ENCODE data around the gene WRAP53. TPM values are rescaled to one million over a fixed set of nuclear protein-coding genes. Genes with fewer than 3 reads are reported as not detected.

The WRAP53 gene
- total RNA-seq, 6 donors from 2014 or later, result 6.0 to 10.3 (median 7.8) TPM

DNA sequence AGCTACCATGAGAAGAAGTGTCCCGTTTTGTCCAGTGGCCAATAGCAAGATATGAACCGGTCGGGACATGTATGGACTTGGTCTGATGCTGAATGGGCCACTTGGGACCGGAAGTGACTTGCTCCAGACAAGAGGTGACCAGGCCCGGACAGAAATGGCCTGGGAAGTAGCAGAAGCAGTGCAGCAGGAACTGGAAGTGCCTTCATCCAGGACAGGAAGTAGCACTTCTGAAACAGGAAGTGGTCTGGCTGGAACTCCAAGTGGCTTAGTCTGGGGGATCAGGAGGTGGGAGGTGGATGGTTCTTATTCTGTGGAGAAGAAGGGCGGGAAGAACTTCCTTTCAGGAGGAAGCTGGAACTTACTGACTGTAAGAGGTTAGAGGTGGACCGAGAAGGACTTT lies 22.0 kb downstream of the WRAP53 start:
- TF ChIP-seq POLR2A (IDR thresholded peaks at IDR 0.05), result no peak
- no peak for TF ChIP-seq CTCF (IDR thresholded peaks at IDR 0.05)
- 64 to 73% methylated on average over 7 of the region's 7 CpGs for WGBS, 2 donors
- H3K4me3 ChIP-seq, result no peak overlapping the region
- H3K9me3 ChIP-seq, result no peaks in the 10 kb centered on the region
- no peaks in the 10 kb centered on the region for H3K36me3 ChIP-seq
- ATAC-seq (ENCODE audit: low FRiP score in 2 of 2) (no peak), DNase-seq (no peak)
- peaks cover under 1 to 3% (median 2%) of the 10 kb centered on the region in 4 donors for H3K4me1 ChIP-seq
- H3K27me3 ChIP-seq, result peaks cover 0 to 15% (median 9%) of the 10 kb centered on the region in 4 donors
- H3K27ac ChIP-seq, result no peak overlapping the region

- Histone ChIP-seq H3K36me3 (no peaks in the 10 kb centered on the region), H3K9me3 (no peaks in the 10 kb centered on the region), H3K27ac (no peak overlapping the region), H3K27me3 (peaks cover 0 to 20% (median 3%) of the 10 kb centered on the region in 4 donors), H3K4me1 (peaks cover 0 to 2% (median 2%) of the 10 kb centered on the region in 4 donors), H3K4me3 (no peak overlapping the region)
- TF ChIP-seq POLR2AphosphoS5 (IDR thresholded peaks at IDR 0.05) (no peak), CTCF (IDR thresholded peaks at IDR 0.05) (peak in 1 of 6 experiments; percentile 26), POLR2A (IDR thresholded peaks at IDR 0.05) (no peak), EP300 (IDR thresholded peaks at IDR 0.05) (no peak)
- DNase-seq, result no peak
- 77 to 82% methylated on average over 7 of the region's 7 CpGs for WGBS, 2 donors
- no peak for ATAC-seq (ENCODE audit: low FRiP score in 2 of 2)
Measured at GRCh38 chr17:7711051-7711755, 22.9 kb downstream of the WRAP53 start.

- no peak for ATAC-seq (ENCODE audit: low FRiP score in 2 of 2)
Measured at GRCh38 chr17:7712111-7712771, 24.0 kb downstream of the WRAP53 start.

GRCh38 chr17:7713782-7714181 lies 25.5 kb downstream of the WRAP53 start:
- TF ChIP-seq POLR2A (IDR thresholded peaks at IDR 0.05) (no peak), CTCF (IDR thresholded peaks at IDR 0.05) (no peak), EP300 (IDR thresholded peaks at IDR 0.05) (no peak), POLR2AphosphoS5 (IDR thresholded peaks at IDR 0.05) (no peak)
- 20 to 22% methylated on average over 7 to 9 of the region's 9 CpGs for WGBS, 2 donors
- Histone ChIP-seq H3K27ac (no peak overlapping the region), H3K9me3 (no peaks in the 10 kb centered on the region), H3K36me3 (no peaks in the 10 kb centered on the region), H3K4me1 (peaks cover 14 to 23% (median 21%) of the 10 kb centered on the region in 4 donors), H3K4me3 (no peak overlapping the region), H3K27me3 (peaks cover 0 to 35% (median 6%) of the 10 kb centered on the region in 4 donors)
- DNase-seq (no peak), ATAC-seq (ENCODE audit: low FRiP score in 2 of 2) (no peak)

More at GRCh38 chr17:7712111-7712771, 24.0 kb downstream of the WRAP53 start:
- Histone ChIP-seq H3K9me3 (no peaks in the 10 kb centered on the region), H3K27ac (no peak overlapping the region), H3K4me3 (no peak overlapping the region), H3K36me3 (no peaks in the 10 kb centered on the region), H3K27me3 (peaks cover 0 to 31% (median 6%) of the 10 kb centered on the region in 4 donors), H3K4me1 (peaks cover 9 to 13% (median 11%) of the 10 kb centered on the region in 4 donors)
- WGBS, 2 donors, result 20 to 21% methylated on average over 13 to 18 of the region's 19 CpGs
- TF ChIP-seq POLR2A (IDR thresholded peaks at IDR 0.05) (no peak), CTCF (IDR thresholded peaks at IDR 0.05) (no peak), EP300 (IDR thresholded peaks at IDR 0.05) (no peak), POLR2AphosphoS5 (IDR thresholded peaks at IDR 0.05) (no peak)
- DNase-seq, result peak in 1 of 2 donors; percentile 52

Measured in upper lobe of left lung (tissue), 6 donors.